A549 (cell line): ENCODE results near the gene PIEZO2. TPM values are rescaled to one million over a fixed set of nuclear protein-coding genes. Genes with fewer than 3 reads are reported as not detected.

Experiments
- ATAC-seq, 2 experiments: fragments of 200-7000 bp in 1 of 2; fragments of >200 bp in 1 of 2; cut with Nextera tagmentation in 1 of 2; cut with Tn5 transposase in 1 of 2; 3 replicates each; pipeline versions ENCODE4 v1.8.0 to v1.9.1; 2018 to 2020; ENCODE audit warnings: mild to moderate bottlenecking in 1 of 2, moderate library complexity in 1 of 2
- CTCF ChIA-PET: fragments of 300-600 bp; sonication (Branson Sonifier 250); formaldehyde crosslinking; extraction: SDS; loops from one replicate; lab custom pipeline; 2021; ENCODE audit warnings: antibody characterized with exemption, inconsistent platforms; lab: Yijun Ruan, JAX
- POLR2A ChIA-PET: fragments of 350-600 bp; formaldehyde crosslinking; extraction: SDS; loops from one replicate; lab custom pipeline; 2021; ENCODE audit warnings: antibody characterized with exemption, inconsistent platforms; lab: Yijun Ruan, JAX
- DNase-seq, 2 experiments: peaks; one replicate each; pipeline versions ENCODE4 v3.0.0 to v3.0.0-alpha.2; 2011 to 2016; ENCODE audit warnings: low read depth in 1 of 2, low spot score in 1 of 2
- FAIRE-seq: peaks from 2 replicates; lab custom pipeline; 2011; peaks lifted over from hg19 to GRCh38; lab: Jason Lieb, UNC
- H3K27ac ChIP-seq, 2 experiments: fragments of >200 bp; sonication (Bioruptor Twin); formaldehyde crosslinking; 3 replicates each; pipeline ENCODE4 v1.5.1; 2016 to 2017
- H3K4me1 ChIP-seq: fragments of >200 bp; sonication (Bioruptor Twin); formaldehyde crosslinking; 3 replicates; pipeline ENCODE4 v1.6.1; 2016
- H3K4me2 ChIP-seq: fragments of >200 bp; sonication (Bioruptor Twin); formaldehyde crosslinking; 3 replicates; pipeline ENCODE4 v1.6.1; 2016
- H3K4me3 ChIP-seq: fragments of >200 bp; sonication (Bioruptor Twin); formaldehyde crosslinking; 3 replicates; pipeline ENCODE4 v1.5.1; 2016
- H3K9me3 ChIP-seq: fragments of >200 bp; sonication (Bioruptor Twin); formaldehyde crosslinking; 3 replicates; pipeline ENCODE4 v1.6.1; 2016
- BHLHE40 ChIP-seq: IDR thresholded peaks from 2 replicates; pipeline ENCODE4 v1.6.1; 2012; ENCODE audit warnings: low read depth, low read length, inconsistent platforms
- CHD4 ChIP-seq: fragments of 200-600 bp; sonication (generic); IDR thresholded peaks from 2 replicates; pipeline ENCODE4 v1.6.1; 2016; ENCODE audit warnings: antibody characterized with exemption, mild to moderate bottlenecking, borderline replicate concordance
- CTCF ChIP-seq: fragments of >200 bp; sonication (Bioruptor Twin); formaldehyde crosslinking; IDR thresholded peaks from 3 replicates; pipeline ENCODE4 v1.5.1; 2016
- ESRRA ChIP-seq: fragments of 150-350 bp; IDR thresholded peaks from 2 replicates; pipeline ENCODE4 v1.6.1; 2014; ENCODE audit warnings: mild to moderate bottlenecking, low read length, borderline replicate concordance
- FOSB ChIP-seq: fragments of 250-450 bp; sonication (Bioruptor Pico); IDR thresholded peaks from 2 replicates; pipeline ENCODE4 v1.5.0; 2020; ENCODE audit warnings: mild to moderate bottlenecking, moderate library complexity
- FOXS1 ChIP-seq: fragments of 250-450 bp; sonication (Bioruptor Pico); IDR thresholded peaks from 2 replicates; pipeline ENCODE4 v1.5.0; 2020; ENCODE audit warnings: mild to moderate bottlenecking, moderate library complexity
- HES2 ChIP-seq: fragments of >200 bp; sonication (Bioruptor Twin); formaldehyde crosslinking; IDR thresholded peaks from 2 replicates; pipeline ENCODE4 v1.6.1; 2016
- HEYL ChIP-seq: fragments of 250-450 bp; sonication (Bioruptor Pico); IDR thresholded peaks from 2 replicates; pipeline ENCODE4 v1.8.0; 2021; ENCODE audit warnings: mild to moderate bottlenecking, moderate library complexity
- HMGXB4 ChIP-seq: fragments of 250-450 bp; sonication (Bioruptor Pico); IDR thresholded peaks from 2 replicates; pipeline ENCODE4 v1.5.0; 2021; ENCODE audit warnings: mild to moderate bottlenecking, moderate library complexity, borderline replicate concordance
- HOXA7 ChIP-seq: fragments of 250-450 bp; sonication (Bioruptor Pico); IDR thresholded peaks from 2 replicates; pipeline ENCODE4 v1.5.0; 2020; ENCODE audit warnings: mild to moderate bottlenecking, moderate library complexity
- JUN ChIP-seq, 2 experiments: fragments of >200 bp; sonication (Bioruptor Twin); formaldehyde crosslinking; IDR thresholded peaks; 2 replicates in 1 of 2; 3 replicates in 1 of 2; pipeline ENCODE4 v1.6.1; 2016 to 2017
- JUNB ChIP-seq: fragments of >200 bp; sonication (Bioruptor Twin); formaldehyde crosslinking; IDR thresholded peaks from 2 replicates; pipeline ENCODE4 v1.6.1; 2016
- KDM1A ChIP-seq: fragments of 200-600 bp; sonication (generic); IDR thresholded peaks from 2 replicates; pipeline ENCODE4 v1.6.1; 2016; ENCODE audit warnings: low read depth, mild to moderate bottlenecking
- POLR2A ChIP-seq: IDR thresholded peaks from 2 replicates; pipeline ENCODE4 v1.6.1; 2012; ENCODE audit warnings: mild to moderate bottlenecking, low read length
- POLR2AphosphoS2 ChIP-seq: conservative IDR thresholded peaks from 2 replicates; pipeline ENCODE4 v1.6.1; 2012; ENCODE audit warnings: low read length, improper control_type of control experiment, inconsistent platforms
- RCOR1 ChIP-seq: fragments of 150-350 bp; IDR thresholded peaks from 2 replicates; pipeline ENCODE4 v1.6.1; 2014; ENCODE audit warnings: antibody characterized with exemption, low read length, low read depth
- RFX5 ChIP-seq: fragments of 450-650 bp; IDR thresholded peaks from 2 replicates; pipeline ENCODE4 v1.7.1; 2014; ENCODE audit warnings: antibody characterized with exemption, mild to moderate bottlenecking, moderate library complexity
- TFCP2L1 ChIP-seq: fragments of 250-450 bp; sonication (Bioruptor Pico); IDR thresholded peaks from 2 replicates; pipeline ENCODE4 v1.5.0; 2021; ENCODE audit warnings: mild to moderate bottlenecking
- ZC3H11A ChIP-seq: fragments of 450-650 bp; IDR thresholded peaks from 2 replicates; pipeline ENCODE4 v1.6.1; 2014; ENCODE audit warnings: antibody characterized with exemption, mild to moderate bottlenecking
- ZNF302 ChIP-seq: fragments of 250-450 bp; sonication (Bioruptor Pico); IDR thresholded peaks from 2 replicates; pipeline ENCODE4 v1.9.0; 2021; ENCODE audit warnings: inconsistent platforms, mild to moderate bottlenecking, moderate library complexity
- WGBS: methylation state at CpG from one replicate; pipeline ENCODE4 v1.1.6; 2017; ENCODE audit errors: missing lambda C conversion rate; 5-methylcytosine and 5-hydroxymethylcytosine counted together
- polyA plus RNA-seq, 4 experiments: library from polyadenylated mRNA; depleted of rRNA in 3 of 4; stranded (reverse); fragments of >200 nt; fragmentation: RNase III in 1 of 4; extraction: RNeasy Plus Mini Kit Qiagen cat#74134 plus additional on column Dnase treatment in 1 of 4; gene quantifications; 2 replicates in 3 of 4; 3 replicates in 1 of 4; pipeline ENCODE4 v1.2.3, GENCODE V29; 2011 to 2017

The PIEZO2 gene
- polyA plus RNA-seq, 2 of the 4 experiments (the other 2 are of a cell fraction), result 0.80 to 1.6 TPM

GRCh38 chr18:10850216-10850615, 299.2 kb downstream of the PIEZO2 start:
- POLR2A ChIA-PET, result interaction anchor here (0.7 kb wide), 1 partner anchor 879 kb away, joined by 8 read pairs; no protein-coding TSS in a partner anchor
- FAIRE-seq, result no peak
- no peaks in the 10 kb centered on the region for H3K9me3 ChIP-seq
- no peak for ATAC-seq
- no peak for DNase-seq
- no peak overlapping the region for H3K27ac ChIP-seq
- no peak overlapping the region for H3K4me3 ChIP-seq
- CTCF ChIA-PET, result interaction anchor here (1.3 to 2.1 kb wide), 5 partner anchors 11 to 703 kb away, joined by 3 to 6 read pairs (median 4); no protein-coding TSS in a partner anchor
- 43% methylated on average over 7 of the region's 7 CpGs for WGBS
- no peak overlapping the region for H3K4me2 ChIP-seq
- TF ChIP-seq FOXS1 (no peak), CTCF (no peak), HOXA7 (CRISPR knock-in tag) (no peak)
- TF ChIP-seq, all 56 proteins: peak for 0
- 0 out of 3 replicates have a peak, but pooled peaks cover 6% of the 10 kb centered on the region for H3K4me1 ChIP-seq

GRCh38 chr18:10847907-10848306, 301.5 kb downstream of the PIEZO2 start:
- H3K9me3 ChIP-seq, result no peaks in the 10 kb centered on the region
- no peak for DNase-seq
- ChIA-PET CTCF (no interaction called here), POLR2A (no interaction called here)
- no peak for ATAC-seq
- FAIRE-seq, result no peak
- 64% methylated on average over 6 of the region's 6 CpGs for WGBS
- H3K4me3 ChIP-seq, result no peak overlapping the region
- TF ChIP-seq TFCP2L1 (CRISPR knock-in tag), result no peak
- no peak for TF ChIP-seq ZNF302 (CRISPR knock-in tag)
- no peak for TF ChIP-seq RCOR1
- no peak for TF ChIP-seq HMGXB4 (CRISPR knock-in tag)
- TF ChIP-seq JUNB, result no peak
- TF ChIP-seq ESRRA, result no peak
- TF ChIP-seq FOSB (CRISPR knock-in tag), result no peak
- no peak for TF ChIP-seq KDM1A
- no peak for TF ChIP-seq HEYL
- no peak overlapping the region for H3K4me2 ChIP-seq
- H3K4me1 ChIP-seq, result 0 out of 3 replicates have a peak, but pooled peaks cover 6% of the 10 kb centered on the region
- H3K27ac ChIP-seq, result no peak overlapping the region

GRCh38 chr18:10847408-10847790, 302.0 kb downstream of the PIEZO2 start:
- CTCF ChIA-PET, result interaction anchor here (1.1 to 1.7 kb wide), 2 partner anchors 31 to 307 kb away, joined by 3 to 4 read pairs; no protein-coding TSS in a partner anchor
- H3K4me2 ChIP-seq, result no peak overlapping the region
- WGBS, result 18% methylated on average over 4 of the region's 8 CpGs
- ATAC-seq (no peak), FAIRE-seq (no peak), DNase-seq (no peak)
- 0 out of 3 replicates have a peak, but pooled peaks cover 6% of the 10 kb centered on the region for H3K4me1 ChIP-seq
- TF ChIP-seq HEYL (no peak), HES2 (no peak), TFCP2L1 (CRISPR knock-in tag) (no peak), BHLHE40 (no peak), POLR2A (no peak), HMGXB4 (CRISPR knock-in tag) (no peak), JUN (IDR thresholded peaks at IDR 0.05) (no peak), POLR2AphosphoS2 (no peak), ZC3H11A (no peak), CHD4 (no peak), KDM1A (no peak), CTCF (no peak), FOXS1 (no peak), RFX5 (no peak)
- POLR2A ChIA-PET, result no interaction called here
- H3K27ac ChIP-seq, result no peak overlapping the region
- no peaks in the 10 kb centered on the region for H3K9me3 ChIP-seq
- no peak overlapping the region for H3K4me3 ChIP-seq
